SK-N-SH treated with all-trans-retinoic acid at 6 μM for 48 hours (cell line): ENCODE measurements around the gene GBF1.

Experiments used
- ATAC-seq: fragments of 200-7000 bp; cut with Tn5 transposase; 3 replicates; pipeline ENCODE4 v1.9.1; 2020; ENCODE audit warnings: mild to moderate bottlenecking, moderate library complexity
- ARNTL ChIP-seq: fragments of 450-650 bp; formaldehyde crosslinking; IDR thresholded peaks from 2 replicates; pipeline ENCODE4 v1.5.0; 2020; ENCODE audit warnings: low read depth, mild to moderate bottlenecking, moderate library complexity, borderline replicate concordance
- BACH2 ChIP-seq: fragments of 250-450 bp; sonication (Bioruptor Pico); IDR thresholded peaks from 2 replicates; pipeline ENCODE4 v1.9.0; 2021; ENCODE audit warnings: mild to moderate bottlenecking, borderline replicate concordance
- CREB5 ChIP-seq: fragments of 250-450 bp; sonication (Bioruptor Pico); IDR thresholded peaks from 2 replicates; pipeline ENCODE4 v1.5.1; 2020; ENCODE audit warnings: low read depth, mild to moderate bottlenecking, moderate library complexity
- CSDC2 ChIP-seq: fragments of 250-450 bp; sonication (Bioruptor Pico); IDR thresholded peaks from 2 replicates; pipeline ENCODE4 v1.5.0; 2020; ENCODE audit warnings: mild to moderate bottlenecking, moderate library complexity
- CSRNP3 ChIP-seq: fragments of 250-450 bp; sonication (Bioruptor Pico); IDR thresholded peaks from 2 replicates; pipeline ENCODE4 v1.5.1; 2021; ENCODE audit warnings: mild to moderate bottlenecking, moderate library complexity
- ESRRG ChIP-seq: fragments of 250-450 bp; sonication (Bioruptor Pico); IDR thresholded peaks from 2 replicates; pipeline ENCODE4 v1.6.1; 2021; ENCODE audit warnings: mild to moderate bottlenecking
- GLIS3 ChIP-seq: fragments of 250-450 bp; sonication (Bioruptor Pico); IDR thresholded peaks from 2 replicates; pipeline ENCODE4 v1.5.0; 2020; ENCODE audit warnings: mild to moderate bottlenecking, moderate library complexity
- ISL1 ChIP-seq: fragments of 250-450 bp; sonication (Bioruptor Pico); IDR thresholded peaks from 2 replicates; pipeline ENCODE4 v2.1.2; 2022; ENCODE audit warnings: mild to moderate bottlenecking, moderate library complexity
- OSR1 ChIP-seq: fragments of 250-450 bp; sonication (Bioruptor Pico); IDR thresholded peaks from 2 replicates; pipeline ENCODE4 v1.8.0; 2022; ENCODE audit warnings: moderate library complexity, mild to moderate bottlenecking, inconsistent platforms
- POU6F1 ChIP-seq: fragments of 250-450 bp; sonication (Bioruptor Pico); IDR thresholded peaks from 2 replicates; pipeline ENCODE4 v1.8.0; 2021; ENCODE audit warnings: low read depth, mild to moderate bottlenecking, moderate library complexity, borderline replicate concordance
- PPARA ChIP-seq: fragments of 250-450 bp; sonication (Bioruptor Pico); IDR thresholded peaks from 2 replicates; pipeline ENCODE4 v1.5.0; 2020; ENCODE audit warnings: mild to moderate bottlenecking, borderline replicate concordance
- SNAI2 ChIP-seq: fragments of 250-450 bp; sonication (Bioruptor Pico); IDR thresholded peaks from 2 replicates; pipeline ENCODE4 v1.5.0; 2020; ENCODE audit warnings: mild to moderate bottlenecking, moderate library complexity
- TCF4 ChIP-seq: fragments of 250-450 bp; sonication (Bioruptor Pico); IDR thresholded peaks from 2 replicates; pipeline ENCODE4 v1.8.0; 2021; ENCODE audit warnings: mild to moderate bottlenecking, moderate library complexity, borderline replicate concordance
- TOX ChIP-seq: fragments of 250-450 bp; sonication (Bioruptor Pico); IDR thresholded peaks from 2 replicates; pipeline ENCODE4 v1.8.0; 2021; ENCODE audit warnings: mild to moderate bottlenecking, moderate library complexity, borderline replicate concordance
- TSHZ2 ChIP-seq: fragments of 250-450 bp; sonication (Bioruptor Pico); IDR thresholded peaks from 2 replicates; pipeline ENCODE4 v1.5.0; 2020; ENCODE audit warnings: mild to moderate bottlenecking, moderate library complexity
- ZC3H10 ChIP-seq: fragments of 250-450 bp; sonication (Bioruptor Pico); IDR thresholded peaks from 2 replicates; pipeline ENCODE4 v1.5.1; 2021; ENCODE audit warnings: mild to moderate bottlenecking, moderate library complexity
- ZFP3 ChIP-seq: fragments of 250-450 bp; sonication (Bioruptor Pico); IDR thresholded peaks from 2 replicates; pipeline ENCODE4 v1.5.0; 2020; ENCODE audit warnings: mild to moderate bottlenecking, moderate library complexity
- ZFP30 ChIP-seq: fragments of 450-650 bp; formaldehyde crosslinking; IDR thresholded peaks from 2 replicates; pipeline ENCODE4 v1.5.0; 2022; ENCODE audit warnings: mild to moderate bottlenecking, moderate library complexity
- ZNF565 ChIP-seq: fragments of 450-650 bp; formaldehyde crosslinking; conservative IDR thresholded peaks from 2 replicates; pipeline ENCODE4 v1.5.0; 2020; ENCODE audit warnings: low read depth, mild to moderate bottlenecking, moderate library complexity
- ZNF70 ChIP-seq: fragments of 450-650 bp; formaldehyde crosslinking; IDR thresholded peaks from 2 replicates; pipeline ENCODE4 v1.5.0; 2020; ENCODE audit warnings: mild to moderate bottlenecking, moderate library complexity
- ZNF8 ChIP-seq: fragments of 450-650 bp; formaldehyde crosslinking; IDR thresholded peaks from 2 replicates; pipeline ENCODE4 v1.5.0; 2020; ENCODE audit warnings: mild to moderate bottlenecking, moderate library complexity
- TF ChIP-seq, protein P1 (sequence below): fragments of 250-450 bp; sonication (Bioruptor Pico); IDR thresholded peaks from 2 replicates; pipeline ENCODE4 v1.8.0; 2020; ENCODE audit warnings: mild to moderate bottlenecking, moderate library complexity, borderline replicate concordance

GBF1 gene

DNA sequence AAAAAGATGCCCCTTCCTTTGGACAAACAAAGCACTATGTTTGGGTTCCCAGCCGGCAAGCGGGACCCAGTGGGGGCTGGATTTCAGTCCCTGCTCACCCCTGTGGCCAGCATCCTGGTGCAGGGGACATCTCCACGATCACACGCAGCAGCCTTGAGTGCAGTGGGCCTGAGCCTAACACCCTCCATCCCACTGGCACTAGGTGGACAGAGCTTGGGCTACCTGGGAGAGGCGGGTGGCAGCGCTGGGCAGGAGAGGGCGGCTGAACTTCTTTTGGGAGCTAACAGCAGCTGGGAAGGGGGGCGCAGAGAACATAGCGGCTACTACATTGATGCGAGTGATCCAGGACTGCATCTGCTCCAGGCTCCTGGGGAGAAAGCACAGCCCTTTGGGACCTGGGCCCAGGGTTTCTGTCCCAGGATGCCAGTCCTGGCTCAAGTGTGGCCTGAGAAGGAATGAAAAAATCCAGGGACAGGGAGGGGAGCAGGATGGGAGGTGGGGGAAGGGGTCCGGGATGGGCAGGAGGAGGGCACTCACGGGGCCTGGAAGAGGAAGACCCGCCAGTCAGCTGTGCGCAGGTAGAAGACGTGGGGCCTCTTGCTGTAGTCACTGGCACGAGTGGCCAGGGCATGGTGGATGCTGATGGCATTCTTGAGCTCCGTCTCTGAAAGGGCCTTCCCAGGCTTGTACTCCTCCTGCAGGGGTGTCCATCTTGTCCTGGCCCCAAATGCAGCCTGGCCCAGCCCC, 159.2 kb downstream of the GBF1 start:
- no peak for TF ChIP-seq GLIS3 (CRISPR knock-in tag)
- TF ChIP-seq PPARA (CRISPR knock-in tag) = no peak
- TF ChIP-seq ARNTL = no peak
- no peak for TF ChIP-seq TCF4 (CRISPR knock-in tag)
- no peak for TF ChIP-seq POU6F1 (CRISPR knock-in tag)
- no peak for TF ChIP-seq SNAI2
- TF ChIP-seq, all 23 proteins: peak for 0
- no peak for ATAC-seq

- no peak for ATAC-seq
- TF ChIP-seq BACH2 (no peak), ZNF565 (CRISPR knock-in tag) (no peak), ESRRG (CRISPR knock-in tag) (no peak), ARNTL (no peak), CSDC2 (no peak), ZNF8 (CRISPR knock-in tag) (no peak), ZFP3 (CRISPR knock-in tag) (no peak), SNAI2 (no peak), ZFP30 (CRISPR knock-in tag) (no peak), TSHZ2 (CRISPR knock-in tag) (no peak), POU6F1 (CRISPR knock-in tag) (no peak), ISL1 (CRISPR knock-in tag) (no peak), TCF4 (CRISPR knock-in tag) (no peak), GLIS3 (CRISPR knock-in tag) (no peak), TOX (CRISPR knock-in tag) (no peak), ZNF70 (CRISPR knock-in tag) (no peak)
- TF ChIP-seq, protein P1, sequence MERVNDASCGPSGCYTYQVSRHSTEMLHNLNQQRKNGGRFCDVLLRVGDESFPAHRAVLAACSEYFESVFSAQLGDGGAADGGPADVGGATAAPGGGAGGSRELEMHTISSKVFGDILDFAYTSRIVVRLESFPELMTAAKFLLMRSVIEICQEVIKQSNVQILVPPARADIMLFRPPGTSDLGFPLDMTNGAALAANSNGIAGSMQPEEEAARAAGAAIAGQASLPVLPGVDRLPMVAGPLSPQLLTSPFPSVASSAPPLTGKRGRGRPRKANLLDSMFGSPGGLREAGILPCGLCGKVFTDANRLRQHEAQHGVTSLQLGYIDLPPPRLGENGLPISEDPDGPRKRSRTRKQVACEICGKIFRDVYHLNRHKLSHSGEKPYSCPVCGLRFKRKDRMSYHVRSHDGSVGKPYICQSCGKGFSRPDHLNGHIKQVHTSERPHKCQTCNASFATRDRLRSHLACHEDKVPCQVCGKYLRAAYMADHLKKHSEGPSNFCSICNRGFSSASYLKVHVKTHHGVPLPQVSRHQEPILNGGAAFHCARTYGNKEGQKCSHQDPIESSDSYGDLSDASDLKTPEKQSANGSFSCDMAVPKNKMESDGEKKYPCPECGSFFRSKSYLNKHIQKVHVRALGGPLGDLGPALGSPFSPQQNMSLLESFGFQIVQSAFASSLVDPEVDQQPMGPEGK (CRISPR knock-in tag) = no peak
Observed at GRCh38 chr10:102405108-102405571, 159.8 kb downstream of the GBF1 start.

- no peak for TF ChIP-seq CREB5
- TF ChIP-seq SNAI2 = no peak
- TF ChIP-seq ISL1 (CRISPR knock-in tag) = no peak
- no peak for TF ChIP-seq PPARA (CRISPR knock-in tag)
- no peak for TF ChIP-seq ZNF565 (CRISPR knock-in tag)
- TF ChIP-seq ZC3H10 = no peak
- TF ChIP-seq OSR1 (CRISPR knock-in tag) = no peak
- no peak for TF ChIP-seq ZFP3 (CRISPR knock-in tag)
- no peak for TF ChIP-seq ZNF8 (CRISPR knock-in tag)
- TF ChIP-seq CSRNP3 = no peak
- no peak for TF ChIP-seq TCF4 (CRISPR knock-in tag)
- TF ChIP-seq ZNF70 (CRISPR knock-in tag) = no peak
- TF ChIP-seq POU6F1 (CRISPR knock-in tag) = no peak
Observed at GRCh38 chr10:102405632-102406031, 160.3 kb downstream of the GBF1 start.

More at GRCh38 chr10:102405632-102406031, 160.3 kb downstream of the GBF1 start:
- ATAC-seq = no peak
